HEK293 (cell line): Measurements from ENCODE around the gene MXI1.

Source experiments
- GLI4 ChIP-seq: fragments of 450-650 bp; formaldehyde crosslinking; IDR thresholded peaks from 2 replicates; pipeline ENCODE4 v1.5.1; 2016; ENCODE audit warnings: missing biosample characterization, missing genetic modification characterization
- GLIS1 ChIP-seq: fragments of 450-650 bp; formaldehyde crosslinking; IDR thresholded peaks from 2 replicates; pipeline ENCODE4 v1.5.1; 2016; ENCODE audit warnings: missing biosample characterization, missing genetic modification characterization
- HOXC10 ChIP-seq: sonication (generic); formaldehyde crosslinking; IDR thresholded peaks from 2 replicates; pipeline ENCODE4 v1.8.1; 2023; ENCODE audit warnings: mild to moderate bottlenecking, missing genetic modification reagents
- KLF8 ChIP-seq: fragments of 450-650 bp; formaldehyde crosslinking; IDR thresholded peaks from 2 replicates; pipeline ENCODE4 v1.5.1; 2016; ENCODE audit warnings: missing biosample characterization, missing genetic modification characterization
- REPIN1 ChIP-seq: fragments of 450-650 bp; formaldehyde crosslinking; IDR thresholded peaks from 2 replicates; pipeline ENCODE4 v1.5.1; 2017; ENCODE audit warnings: missing biosample characterization, missing genetic modification characterization, low read depth
- TRIM28 ChIP-seq: IDR thresholded peaks from 2 replicates; pipeline ENCODE4 v1.6.1; 2011; ENCODE audit warnings: low read length, control low read depth, borderline replicate concordance
- YY1 ChIP-seq: fragments of 450-650 bp; formaldehyde crosslinking; IDR thresholded peaks from 2 replicates; pipeline ENCODE4 v1.5.1; 2018; ENCODE audit warnings: missing biosample characterization, missing genetic modification characterization
- ZBTB17 ChIP-seq: fragments of 450-650 bp; formaldehyde crosslinking; IDR thresholded peaks from 2 replicates; pipeline ENCODE4 v1.5.1; 2016; ENCODE audit warnings: missing biosample characterization, missing genetic modification characterization
- ZEB2 ChIP-seq: fragments of 450-650 bp; formaldehyde crosslinking; IDR thresholded peaks from 2 replicates; pipeline ENCODE4 v1.5.1; 2016; ENCODE audit warnings: missing biosample characterization, missing genetic modification characterization
- ZFP41 ChIP-seq: fragments of 450-650 bp; formaldehyde crosslinking; IDR thresholded peaks from 2 replicates; pipeline ENCODE4 v1.5.1; 2016; ENCODE audit warnings: missing biosample characterization, missing genetic modification characterization, borderline replicate concordance
- ZNF121 ChIP-seq: fragments of 450-650 bp; formaldehyde crosslinking; IDR thresholded peaks from 2 replicates; pipeline ENCODE4 v1.5.1; 2016; ENCODE audit warnings: missing biosample characterization, missing genetic modification characterization
- ZNF133 ChIP-seq: fragments of 450-650 bp; formaldehyde crosslinking; IDR thresholded peaks from 2 replicates; pipeline ENCODE4 v1.5.1; 2016; ENCODE audit warnings: missing biosample characterization, missing genetic modification characterization
- ZNF140 ChIP-seq: fragments of 450-650 bp; formaldehyde crosslinking; IDR thresholded peaks from 2 replicates; pipeline ENCODE4 v1.5.1; 2016; ENCODE audit warnings: missing biosample characterization, missing genetic modification characterization
- ZNF19 ChIP-seq: fragments of 450-650 bp; formaldehyde crosslinking; IDR thresholded peaks from 2 replicates; pipeline ENCODE4; 2016; ENCODE audit warnings: missing biosample characterization, missing genetic modification characterization, low read depth
- ZNF23 ChIP-seq: fragments of 450-650 bp; formaldehyde crosslinking; IDR thresholded peaks from 2 replicates; pipeline ENCODE4 v1.5.1; 2016; ENCODE audit warnings: missing biosample characterization, missing genetic modification characterization, borderline replicate concordance
- ZNF37A ChIP-seq: fragments of 450-650 bp; IDR thresholded peaks from 2 replicates; pipeline ENCODE4 v1.5.1; 2018; ENCODE audit warnings: missing biosample characterization, missing genetic modification characterization
- ZNF514 ChIP-seq: fragments of 450-650 bp; formaldehyde crosslinking; IDR thresholded peaks from 2 replicates; pipeline ENCODE4 v1.5.1; 2016; ENCODE audit warnings: missing biosample characterization, missing genetic modification characterization
- ZNF670 ChIP-seq: fragments of 450-650 bp; formaldehyde crosslinking; IDR thresholded peaks from 2 replicates; pipeline ENCODE4 v1.5.1; 2016; ENCODE audit warnings: missing biosample characterization, missing genetic modification characterization, low read depth
- ZNF747 ChIP-seq: fragments of 450-650 bp; formaldehyde crosslinking; IDR thresholded peaks from 2 replicates; pipeline ENCODE4 v1.5.1; 2016; ENCODE audit warnings: missing biosample characterization, missing genetic modification characterization
- TF ChIP-seq, protein P1 (sequence below): IDR thresholded peaks from 2 replicates; pipeline ENCODE4 v1.6.1; 2011; ENCODE audit warnings: mild to moderate bottlenecking, low read depth, low read length, borderline replicate concordance
- TF ChIP-seq, protein P2 (sequence below): fragments of 450-650 bp; formaldehyde crosslinking; IDR thresholded peaks from 2 replicates; pipeline ENCODE4 v1.5.1; 2016; ENCODE audit warnings: missing biosample characterization, missing genetic modification characterization
- TF ChIP-seq, protein P3 (sequence below): fragments of 450-650 bp; formaldehyde crosslinking; IDR thresholded peaks from 2 replicates; pipeline ENCODE4 v1.5.1; 2017; ENCODE audit warnings: missing biosample characterization, missing genetic modification characterization
- TF ChIP-seq, protein P4 (sequence below): fragments of 450-650 bp; formaldehyde crosslinking; IDR thresholded peaks from 2 replicates; pipeline ENCODE4 v1.5.1; 2017; ENCODE audit warnings: missing biosample characterization, missing genetic modification characterization
- TF ChIP-seq, protein P5 (sequence below): fragments of 450-650 bp; formaldehyde crosslinking; IDR thresholded peaks from 2 replicates; pipeline ENCODE4 v1.5.1; 2016; ENCODE audit warnings: missing biosample characterization, missing genetic modification characterization
- TF ChIP-seq, protein P6 (sequence below): fragments of 450-650 bp; formaldehyde crosslinking; IDR thresholded peaks from 2 replicates; pipeline ENCODE4 v1.5.1; 2016; ENCODE audit warnings: missing biosample characterization, missing genetic modification characterization
- TF ChIP-seq, protein P7 (sequence below): fragments of 450-650 bp; formaldehyde crosslinking; IDR thresholded peaks from 2 replicates; pipeline ENCODE4 v1.5.1; 2016; ENCODE audit warnings: missing biosample characterization, missing genetic modification characterization
- TF ChIP-seq, protein P8 (sequence below): fragments of 450-650 bp; formaldehyde crosslinking; IDR thresholded peaks from 2 replicates; pipeline ENCODE4 v1.5.1; 2016; ENCODE audit warnings: missing biosample characterization, missing genetic modification characterization

The MXI1 gene

DNA sequence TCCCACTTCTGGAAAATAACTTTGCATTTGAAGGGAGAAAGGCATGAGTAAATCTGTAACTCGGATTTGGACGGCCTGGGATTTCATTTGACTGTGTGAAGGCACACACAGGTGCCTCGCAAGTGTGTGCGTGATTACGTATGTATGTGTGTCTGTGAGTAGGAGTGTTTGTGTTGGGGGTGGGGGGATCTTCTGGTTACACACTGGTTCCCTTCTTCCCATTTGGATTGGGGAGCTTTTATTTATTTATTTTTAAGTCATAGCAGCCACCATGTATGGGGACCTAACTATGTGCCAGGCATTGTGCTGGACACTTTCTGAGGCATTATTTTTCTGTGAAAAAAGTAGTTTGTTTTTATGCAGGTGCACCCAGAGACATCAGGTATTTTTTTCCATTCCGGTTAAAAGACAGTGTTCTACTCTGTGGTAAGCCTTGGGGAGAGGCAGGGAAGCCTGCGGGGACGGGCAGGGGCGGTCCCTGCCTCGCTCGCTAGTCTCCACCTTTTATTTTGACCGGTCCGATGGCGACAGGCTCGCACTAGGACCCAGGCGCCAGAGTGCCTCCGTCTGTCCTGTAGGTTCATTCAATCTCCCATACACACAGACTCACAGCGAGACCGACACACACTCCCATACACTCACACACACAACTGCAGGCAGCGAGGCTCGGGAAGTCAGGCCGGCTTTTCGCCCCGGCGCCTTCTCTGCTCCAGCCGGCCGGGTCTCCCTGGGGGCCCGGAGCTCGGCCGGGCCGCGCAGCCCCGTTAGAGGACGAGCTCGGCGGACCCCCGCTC, at the start of gene MXI1 (continued):
- TF ChIP-seq, protein P1, sequence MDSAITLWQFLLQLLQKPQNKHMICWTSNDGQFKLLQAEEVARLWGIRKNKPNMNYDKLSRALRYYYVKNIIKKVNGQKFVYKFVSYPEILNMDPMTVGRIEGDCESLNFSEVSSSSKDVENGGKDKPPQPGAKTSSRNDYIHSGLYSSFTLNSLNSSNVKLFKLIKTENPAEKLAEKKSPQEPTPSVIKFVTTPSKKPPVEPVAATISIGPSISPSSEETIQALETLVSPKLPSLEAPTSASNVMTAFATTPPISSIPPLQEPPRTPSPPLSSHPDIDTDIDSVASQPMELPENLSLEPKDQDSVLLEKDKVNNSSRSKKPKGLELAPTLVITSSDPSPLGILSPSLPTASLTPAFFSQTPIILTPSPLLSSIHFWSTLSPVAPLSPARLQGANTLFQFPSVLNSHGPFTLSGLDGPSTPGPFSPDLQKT: no peak
- TF ChIP-seq KLF8 (tag by site-specific recombination) (peak; percentile 84), ZNF514 (tag by site-specific recombination) (no peak), ZNF747 (tag by site-specific recombination) (no peak), ZNF140 (tag by site-specific recombination) (no peak), ZNF121 (no peak), ZNF133 (no peak), GLI4 (tag by site-specific recombination) (no peak), ZNF37A (tag by site-specific recombination) (no peak; the same call in 1 of the 2 replicates), ZFP41 (tag by site-specific recombination) (no peak), YY1 (tag by site-specific recombination) (peak; percentile 75), TRIM28 (peak; percentile 58; the same call in 1 of the 2 replicates), REPIN1 (0 out of 2 replicates have a peak, but pooled peaks have one; percentile 12), GLIS1 (tag by site-specific recombination) (peak; percentile 72), ZEB2 (tag by site-specific recombination) (peak; percentile 94), HOXC10 (CRISPR knock-in tag) (no peak), ZNF19 (tag by site-specific recombination) (no peak), ZNF670 (tag by site-specific recombination) (no peak), ZNF23 (no peak), ZBTB17 (tag by site-specific recombination) (peak; percentile 79)
- TF ChIP-seq, protein P2, sequence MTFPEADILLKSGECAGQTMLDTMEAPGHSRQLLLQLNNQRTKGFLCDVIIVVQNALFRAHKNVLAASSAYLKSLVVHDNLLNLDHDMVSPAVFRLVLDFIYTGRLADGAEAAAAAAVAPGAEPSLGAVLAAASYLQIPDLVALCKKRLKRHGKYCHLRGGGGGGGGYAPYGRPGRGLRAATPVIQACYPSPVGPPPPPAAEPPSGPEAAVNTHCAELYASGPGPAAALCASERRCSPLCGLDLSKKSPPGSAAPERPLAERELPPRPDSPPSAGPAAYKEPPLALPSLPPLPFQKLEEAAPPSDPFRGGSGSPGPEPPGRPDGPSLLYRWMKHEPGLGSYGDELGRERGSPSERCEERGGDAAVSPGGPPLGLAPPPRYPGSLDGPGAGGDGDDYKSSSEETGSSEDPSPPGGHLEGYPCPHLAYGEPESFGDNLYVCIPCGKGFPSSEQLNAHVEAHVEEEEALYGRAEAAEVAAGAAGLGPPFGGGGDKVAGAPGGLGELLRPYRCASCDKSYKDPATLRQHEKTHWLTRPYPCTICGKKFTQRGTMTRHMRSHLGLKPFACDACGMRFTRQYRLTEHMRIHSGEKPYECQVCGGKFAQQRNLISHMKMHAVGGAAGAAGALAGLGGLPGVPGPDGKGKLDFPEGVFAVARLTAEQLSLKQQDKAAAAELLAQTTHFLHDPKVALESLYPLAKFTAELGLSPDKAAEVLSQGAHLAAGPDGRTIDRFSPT (tag by site-specific recombination): no peak
- TF ChIP-seq, protein P3, sequence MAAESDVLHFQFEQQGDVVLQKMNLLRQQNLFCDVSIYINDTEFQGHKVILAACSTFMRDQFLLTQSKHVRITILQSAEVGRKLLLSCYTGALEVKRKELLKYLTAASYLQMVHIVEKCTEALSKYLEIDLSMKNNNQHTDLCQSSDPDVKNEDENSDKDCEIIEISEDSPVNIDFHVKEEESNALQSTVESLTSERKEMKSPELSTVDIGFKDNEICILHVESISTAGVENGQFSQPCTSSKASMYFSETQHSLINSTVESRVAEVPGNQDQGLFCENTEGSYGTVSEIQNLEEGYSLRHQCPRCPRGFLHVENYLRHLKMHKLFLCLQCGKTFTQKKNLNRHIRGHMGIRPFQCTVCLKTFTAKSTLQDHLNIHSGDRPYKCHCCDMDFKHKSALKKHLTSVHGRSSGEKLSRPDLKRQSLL (tag by site-specific recombination): 0 out of 2 replicates have a peak, but pooled peaks have one; percentile 11
- TF ChIP-seq, protein P4, sequence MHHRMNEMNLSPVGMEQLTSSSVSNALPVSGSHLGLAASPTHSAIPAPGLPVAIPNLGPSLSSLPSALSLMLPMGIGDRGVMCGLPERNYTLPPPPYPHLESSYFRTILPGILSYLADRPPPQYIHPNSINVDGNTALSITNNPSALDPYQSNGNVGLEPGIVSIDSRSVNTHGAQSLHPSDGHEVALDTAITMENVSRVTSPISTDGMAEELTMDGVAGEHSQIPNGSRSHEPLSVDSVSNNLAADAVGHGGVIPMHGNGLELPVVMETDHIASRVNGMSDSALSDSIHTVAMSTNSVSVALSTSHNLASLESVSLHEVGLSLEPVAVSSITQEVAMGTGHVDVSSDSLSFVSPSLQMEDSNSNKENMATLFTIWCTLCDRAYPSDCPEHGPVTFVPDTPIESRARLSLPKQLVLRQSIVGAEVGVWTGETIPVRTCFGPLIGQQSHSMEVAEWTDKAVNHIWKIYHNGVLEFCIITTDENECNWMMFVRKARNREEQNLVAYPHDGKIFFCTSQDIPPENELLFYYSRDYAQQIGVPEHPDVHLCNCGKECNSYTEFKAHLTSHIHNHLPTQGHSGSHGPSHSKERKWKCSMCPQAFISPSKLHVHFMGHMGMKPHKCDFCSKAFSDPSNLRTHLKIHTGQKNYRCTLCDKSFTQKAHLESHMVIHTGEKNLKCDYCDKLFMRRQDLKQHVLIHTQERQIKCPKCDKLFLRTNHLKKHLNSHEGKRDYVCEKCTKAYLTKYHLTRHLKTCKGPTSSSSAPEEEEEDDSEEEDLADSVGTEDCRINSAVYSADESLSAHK (tag by site-specific recombination): peak; percentile 78
- TF ChIP-seq, protein P5, sequence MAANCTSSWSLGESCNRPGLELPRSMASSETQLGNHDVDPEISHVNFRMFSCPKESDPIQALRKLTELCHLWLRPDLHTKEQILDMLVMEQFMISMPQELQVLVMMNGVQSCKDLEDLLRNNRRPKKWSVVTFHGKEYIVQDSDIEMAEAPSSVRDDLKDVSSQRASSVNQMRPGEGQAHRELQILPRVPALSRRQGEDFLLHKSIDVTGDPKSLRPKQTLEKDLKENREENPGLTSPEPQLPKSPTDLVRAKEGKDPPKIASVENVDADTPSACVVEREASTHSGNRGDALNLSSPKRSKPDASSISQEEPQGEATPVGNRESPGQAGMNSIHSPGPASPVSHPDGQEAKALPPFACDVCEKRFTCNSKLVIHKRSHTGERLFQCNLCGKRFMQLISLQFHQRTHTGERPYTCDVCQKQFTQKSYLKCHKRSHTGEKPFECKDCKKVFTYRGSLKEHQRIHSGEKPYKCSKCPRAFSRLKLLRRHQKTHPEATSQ (tag by site-specific recombination): peak; percentile 83
- TF ChIP-seq, protein P6, sequence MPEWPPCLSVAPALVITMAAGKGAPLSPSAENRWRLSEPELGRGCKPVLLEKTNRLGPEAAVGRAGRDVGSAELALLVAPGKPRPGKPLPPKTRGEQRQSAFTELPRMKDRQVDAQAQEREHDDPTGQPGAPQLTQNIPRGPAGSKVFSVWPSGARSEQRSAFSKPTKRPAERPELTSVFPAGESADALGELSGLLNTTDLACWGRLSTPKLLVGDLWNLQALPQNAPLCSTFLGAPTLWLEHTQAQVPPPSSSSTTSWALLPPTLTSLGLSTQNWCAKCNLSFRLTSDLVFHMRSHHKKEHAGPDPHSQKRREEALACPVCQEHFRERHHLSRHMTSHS (tag by site-specific recombination): no peak
- TF ChIP-seq, protein P7, sequence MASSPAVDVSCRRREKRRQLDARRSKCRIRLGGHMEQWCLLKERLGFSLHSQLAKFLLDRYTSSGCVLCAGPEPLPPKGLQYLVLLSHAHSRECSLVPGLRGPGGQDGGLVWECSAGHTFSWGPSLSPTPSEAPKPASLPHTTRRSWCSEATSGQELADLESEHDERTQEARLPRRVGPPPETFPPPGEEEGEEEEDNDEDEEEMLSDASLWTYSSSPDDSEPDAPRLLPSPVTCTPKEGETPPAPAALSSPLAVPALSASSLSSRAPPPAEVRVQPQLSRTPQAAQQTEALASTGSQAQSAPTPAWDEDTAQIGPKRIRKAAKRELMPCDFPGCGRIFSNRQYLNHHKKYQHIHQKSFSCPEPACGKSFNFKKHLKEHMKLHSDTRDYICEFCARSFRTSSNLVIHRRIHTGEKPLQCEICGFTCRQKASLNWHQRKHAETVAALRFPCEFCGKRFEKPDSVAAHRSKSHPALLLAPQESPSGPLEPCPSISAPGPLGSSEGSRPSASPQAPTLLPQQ (tag by site-specific recombination): peak; percentile 90
- TF ChIP-seq, protein P8, sequence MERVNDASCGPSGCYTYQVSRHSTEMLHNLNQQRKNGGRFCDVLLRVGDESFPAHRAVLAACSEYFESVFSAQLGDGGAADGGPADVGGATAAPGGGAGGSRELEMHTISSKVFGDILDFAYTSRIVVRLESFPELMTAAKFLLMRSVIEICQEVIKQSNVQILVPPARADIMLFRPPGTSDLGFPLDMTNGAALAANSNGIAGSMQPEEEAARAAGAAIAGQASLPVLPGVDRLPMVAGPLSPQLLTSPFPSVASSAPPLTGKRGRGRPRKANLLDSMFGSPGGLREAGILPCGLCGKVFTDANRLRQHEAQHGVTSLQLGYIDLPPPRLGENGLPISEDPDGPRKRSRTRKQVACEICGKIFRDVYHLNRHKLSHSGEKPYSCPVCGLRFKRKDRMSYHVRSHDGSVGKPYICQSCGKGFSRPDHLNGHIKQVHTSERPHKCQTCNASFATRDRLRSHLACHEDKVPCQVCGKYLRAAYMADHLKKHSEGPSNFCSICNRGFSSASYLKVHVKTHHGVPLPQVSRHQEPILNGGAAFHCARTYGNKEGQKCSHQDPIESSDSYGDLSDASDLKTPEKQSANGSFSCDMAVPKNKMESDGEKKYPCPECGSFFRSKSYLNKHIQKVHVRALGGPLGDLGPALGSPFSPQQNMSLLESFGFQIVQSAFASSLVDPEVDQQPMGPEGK: peak; percentile 70
